ENCODE results near the gene CRTAP. TPM values are rescaled to one million over a fixed set of nuclear protein-coding genes. Genes with fewer than 3 reads are reported as not detected.

The CRTAP gene
- total and polyA plus RNA-seq, 2 of the 13 experiments (the other 11 are each of a cell fraction or from before 2014, with no cell fraction given), result 54.2 to 119 TPM

- TF ChIP-seq, protein P1, sequence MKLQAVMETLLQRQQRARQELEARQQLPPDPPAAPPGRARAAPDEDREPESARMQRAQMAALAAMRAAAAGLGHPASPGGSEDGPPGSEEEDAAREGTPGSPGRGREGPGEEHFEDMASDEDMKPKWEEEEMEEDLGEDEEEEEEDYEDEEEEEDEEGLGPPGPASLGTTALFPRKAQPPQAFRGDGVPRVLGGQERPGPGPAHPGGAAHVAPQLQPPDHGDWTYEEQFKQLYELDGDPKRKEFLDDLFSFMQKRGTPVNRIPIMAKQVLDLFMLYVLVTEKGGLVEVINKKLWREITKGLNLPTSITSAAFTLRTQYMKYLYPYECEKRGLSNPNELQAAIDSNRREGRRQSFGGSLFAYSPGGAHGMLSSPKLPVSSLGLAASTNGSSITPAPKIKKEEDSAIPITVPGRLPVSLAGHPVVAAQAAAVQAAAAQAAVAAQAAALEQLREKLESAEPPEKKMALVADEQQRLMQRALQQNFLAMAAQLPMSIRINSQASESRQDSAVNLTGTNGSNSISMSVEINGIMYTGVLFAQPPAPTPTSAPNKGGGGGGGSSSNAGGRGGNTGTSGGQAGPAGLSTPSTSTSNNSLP (IDR thresholded peaks at IDR 0.05; ENCODE audit: low read depth, low read length), result 0 out of 2 replicates have a peak, but pooled peaks have one; percentile 27
- TF ChIP-seq ZNF577 (CRISPR knock-in tag; IDR thresholded peaks at IDR 0.05; ENCODE audit: borderline replicate concordance, low read depth) (no peak), ARNTL (CRISPR knock-in tag; IDR thresholded peaks at IDR 0.05) (no peak), NR2C2 (CRISPR knock-in tag; IDR thresholded peaks at IDR 0.05; ENCODE audit: borderline replicate concordance) (no peak), ZNF850 (CRISPR knock-in tag; conservative IDR thresholded peaks at IDR 0.05) (no peak), NCOA1 (CRISPR knock-in tag; IDR thresholded peaks at IDR 0.05) (no peak), IRX3 (CRISPR knock-in tag; IDR thresholded peaks at IDR 0.05; ENCODE audit: borderline replicate concordance, low read depth) (no peak), HHEX (CRISPR knock-in tag; IDR thresholded peaks at IDR 0.05) (no peak), MXD4 (CRISPR knock-in tag; IDR thresholded peaks at IDR 0.05) (no peak), NFIB (CRISPR knock-in tag; IDR thresholded peaks at IDR 0.05; ENCODE audit: borderline replicate concordance) (no peak), HOXA7 (CRISPR knock-in tag; IDR thresholded peaks at IDR 0.05) (no peak), HNF4G (IDR thresholded peaks at IDR 0.05; ENCODE audit: borderline replicate concordance, low read depth, low read length) (peak; percentile 88), HNF4G (CRISPR knock-in tag; IDR thresholded peaks at IDR 0.05; ENCODE audit: borderline replicate concordance, low read depth) (peak; percentile 85; the same call in 1 of the 2 replicates), FOXA3 (CRISPR knock-in tag; IDR thresholded peaks at IDR 0.05) (peak; percentile 26; the same call in 1 of the 2 replicates), BCL3 (CRISPR knock-in tag; IDR thresholded peaks at IDR 0.05) (no peak), ZNF883 (CRISPR knock-in tag; IDR thresholded peaks at IDR 0.05; ENCODE audit: not compliant biosample characterization) (no peak), RFXANK (CRISPR knock-in tag; IDR thresholded peaks at IDR 0.05) (no peak), ZNF572 (CRISPR knock-in tag; IDR thresholded peaks at IDR 0.05) (no peak), SKI (IDR thresholded peaks at IDR 0.05; ENCODE audit: partially characterized antibody) (no peak), CEBPB (IDR thresholded peaks at IDR 0.05; ENCODE audit: borderline replicate concordance, low read depth, low read length) (no peak), MYC (CRISPR knock-in tag; IDR thresholded peaks at IDR 0.05; ENCODE audit: borderline replicate concordance) (no peak), POGZ (CRISPR knock-in tag; IDR thresholded peaks at IDR 0.05) (peak; percentile 64; the same call in 1 of the 2 replicates), RBAK (CRISPR knock-in tag; IDR thresholded peaks at IDR 0.05) (no peak), GRHL1 (CRISPR knock-in tag; conservative IDR thresholded peaks at IDR 0.05) (no peak), ZNF878 (CRISPR knock-in tag; IDR thresholded peaks at IDR 0.05) (no peak)
Observed at GRCh38 chr3:33186524-33187367, 72.9 kb downstream of the CRTAP start (continued).

Data from HepG2 (cell line).